NCI-H460 (cell line): ENCODE results near the gene TEX264. TPM values are rescaled to one million over a fixed set of nuclear protein-coding genes. Genes with fewer than 3 reads are reported as not detected.

ENCODE experiments used
- DNase-seq: peaks from one replicate; pipeline ENCODE4 v3.0.0-alpha.2; 2016; ENCODE audit warnings: low read depth; ENCODE audit errors: extremely low read depth
- total RNA-seq: library from RNA; depleted of rRNA; stranded (reverse); fragments of >200 nt; shearing (Covaris generic); gene quantifications from 2 replicates; pipeline ENCODE4 v1.2.3, GENCODE V29; 2014

TEX264 gene
- total RNA-seq, 1 experiment from 2014 or later = 24.7 TPM

DNA sequence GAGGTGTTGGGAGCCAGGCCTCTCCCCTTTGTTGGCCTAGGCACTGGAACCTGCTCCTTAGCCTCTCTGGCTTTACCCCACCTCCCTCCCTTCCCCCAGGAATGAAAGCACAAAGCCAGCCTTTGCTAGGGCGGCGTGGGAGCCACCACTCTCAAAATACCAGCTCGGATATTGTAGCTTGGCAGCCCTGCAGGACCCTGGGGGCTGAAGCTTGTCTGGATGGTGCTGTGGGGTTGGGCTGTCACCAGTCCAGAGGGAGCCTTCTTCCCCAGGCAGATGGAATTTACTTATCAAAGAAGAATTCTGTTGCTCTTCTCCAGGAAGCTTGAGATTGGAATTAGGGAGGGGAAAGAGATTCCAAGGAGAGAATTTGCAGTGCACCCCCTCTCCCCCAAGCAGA, 20.9 kb downstream of the TEX264 start:
- DNase-seq = no peak

DNA sequence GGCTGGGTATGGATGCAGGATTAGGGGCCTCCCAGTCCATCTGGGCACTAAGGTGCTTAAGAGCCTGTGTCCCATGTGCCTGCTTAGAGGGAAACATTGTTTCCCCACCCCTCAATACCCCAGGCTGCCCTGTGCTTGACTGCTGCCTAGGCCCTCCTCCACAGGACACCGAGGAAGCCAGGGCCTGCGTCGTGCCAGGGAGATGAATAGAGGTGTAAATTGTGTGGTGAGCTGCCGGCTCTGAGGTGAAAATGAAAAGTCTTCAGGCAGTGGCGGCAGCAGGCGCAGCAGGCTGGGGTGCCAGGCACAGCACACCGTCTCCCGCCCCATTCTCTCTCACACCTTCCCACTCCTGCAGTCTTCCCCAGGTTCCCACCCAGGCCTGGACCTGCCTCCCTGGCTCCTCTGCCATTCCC, 21.9 kb downstream of the TEX264 start:
- no peak for DNase-seq

DNA sequence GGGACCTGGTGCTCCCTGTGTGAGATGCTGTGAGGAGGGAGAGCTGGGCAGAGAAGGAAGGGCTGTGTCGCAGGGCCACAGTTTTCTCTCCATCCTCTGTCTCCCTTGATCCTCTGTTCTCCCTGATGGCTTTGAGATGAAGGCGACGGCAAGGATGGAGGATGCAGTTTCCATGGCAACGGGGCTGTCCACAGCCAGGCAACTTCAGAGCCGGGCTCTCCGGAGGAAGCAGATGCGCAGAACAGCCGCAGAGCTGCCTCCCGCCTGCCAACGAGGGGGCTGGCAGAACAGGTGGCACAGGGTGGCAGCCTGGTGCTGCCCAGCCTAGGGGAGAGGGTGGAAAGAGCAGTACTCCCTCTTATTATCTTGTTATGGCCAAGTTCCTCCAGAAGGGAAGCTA, 25.9 kb downstream of the TEX264 start:
- DNase-seq = no peak

DNA sequence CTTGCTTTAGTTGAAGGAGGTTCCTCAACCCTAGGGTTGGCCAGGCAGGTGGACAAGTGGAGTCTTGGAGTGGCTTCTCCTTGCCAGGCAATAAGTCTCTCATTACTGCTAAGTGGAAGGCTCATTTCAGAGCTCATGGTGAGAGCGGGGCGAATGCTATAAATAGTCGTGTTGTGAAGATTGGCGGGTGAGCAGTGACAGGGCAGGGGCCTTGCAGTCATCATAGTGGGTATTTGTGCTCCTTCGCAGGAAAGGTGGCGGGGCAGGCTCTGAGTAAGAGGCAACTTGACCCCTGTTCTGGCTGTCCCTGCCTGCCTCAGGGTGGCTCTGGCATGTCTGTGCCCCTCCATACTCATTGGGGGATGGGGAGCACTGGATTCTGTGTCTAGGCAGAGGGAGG, 27.2 kb downstream of the TEX264 start:
- no peak for DNase-seq

DNA sequence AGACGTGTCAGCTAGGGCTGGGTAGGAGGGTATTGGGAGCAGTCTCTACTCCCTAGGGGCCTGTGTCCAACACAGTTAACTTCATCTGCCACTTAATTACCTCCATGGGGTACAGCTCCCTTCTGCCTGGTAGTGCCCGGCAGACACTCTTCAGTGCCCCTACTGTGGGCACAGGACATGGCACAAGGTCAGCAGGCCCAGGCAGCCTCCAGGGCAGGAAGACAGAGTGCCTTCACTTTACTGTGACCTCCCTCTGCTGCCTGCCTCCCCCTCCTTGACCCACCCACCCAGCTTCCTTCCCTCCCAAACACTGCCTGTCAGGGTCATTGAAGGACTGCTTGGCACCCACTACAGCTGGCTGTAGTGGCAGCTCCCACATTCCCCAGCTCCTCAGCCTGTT, 29.4 kb downstream of the TEX264 start:
- no peak for DNase-seq

DNA sequence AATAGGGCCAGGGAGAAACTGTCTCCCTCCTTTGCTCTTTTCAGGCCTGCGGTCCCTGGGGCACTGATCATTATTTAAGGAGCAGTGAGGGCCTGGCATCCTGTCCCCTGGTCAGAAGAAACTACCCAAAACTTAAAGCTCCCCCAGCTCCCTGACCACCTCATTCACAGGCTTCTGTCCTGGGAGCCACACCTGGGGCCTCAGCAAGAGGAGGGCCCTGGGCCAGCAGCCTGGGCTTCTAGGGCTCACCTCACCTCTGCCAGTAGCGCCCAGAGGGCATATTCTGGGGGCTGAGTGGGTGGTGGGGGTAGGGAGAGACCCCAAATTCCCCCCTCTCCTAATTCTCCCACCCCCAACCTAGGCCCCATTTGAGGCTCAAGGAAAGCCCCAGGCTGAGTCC, 31.1 kb downstream of the TEX264 start:
- no peak for DNase-seq

DNA sequence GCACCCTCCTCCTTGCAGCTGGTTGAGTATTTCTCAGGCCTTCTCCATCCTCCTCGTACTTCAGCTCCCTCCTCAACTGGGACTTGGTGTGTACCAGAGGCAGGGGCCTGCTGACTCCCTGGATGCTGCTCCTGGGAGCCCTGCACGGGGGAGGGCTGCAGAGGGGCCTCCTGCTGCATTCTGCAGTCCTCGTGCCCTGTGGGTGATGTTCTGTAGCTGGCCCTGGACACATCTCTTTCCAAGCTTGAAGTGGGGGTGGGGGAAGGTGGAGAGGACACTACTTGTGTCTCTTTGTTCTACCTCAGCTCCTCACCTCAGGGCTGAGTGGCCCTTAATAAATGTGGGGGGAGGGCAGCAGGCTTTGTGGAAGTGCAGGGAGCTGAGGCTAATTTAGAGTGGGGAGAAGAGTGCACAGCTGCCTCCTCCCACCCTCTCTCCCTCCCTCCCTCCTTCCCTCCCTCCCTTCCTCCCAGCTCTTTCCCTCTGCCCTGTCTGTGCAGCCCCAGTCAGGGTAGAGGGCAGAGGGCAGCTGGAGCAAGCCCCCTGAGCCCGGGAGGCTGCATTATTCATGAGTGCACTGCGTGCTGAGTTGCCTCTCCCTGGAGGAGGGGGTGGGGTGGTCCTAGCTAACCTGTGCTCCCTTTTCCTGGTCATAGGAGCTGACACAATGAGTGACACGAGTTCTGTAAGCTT, 32.2 kb downstream of the TEX264 start:
- no peak for DNase-seq

DNA sequence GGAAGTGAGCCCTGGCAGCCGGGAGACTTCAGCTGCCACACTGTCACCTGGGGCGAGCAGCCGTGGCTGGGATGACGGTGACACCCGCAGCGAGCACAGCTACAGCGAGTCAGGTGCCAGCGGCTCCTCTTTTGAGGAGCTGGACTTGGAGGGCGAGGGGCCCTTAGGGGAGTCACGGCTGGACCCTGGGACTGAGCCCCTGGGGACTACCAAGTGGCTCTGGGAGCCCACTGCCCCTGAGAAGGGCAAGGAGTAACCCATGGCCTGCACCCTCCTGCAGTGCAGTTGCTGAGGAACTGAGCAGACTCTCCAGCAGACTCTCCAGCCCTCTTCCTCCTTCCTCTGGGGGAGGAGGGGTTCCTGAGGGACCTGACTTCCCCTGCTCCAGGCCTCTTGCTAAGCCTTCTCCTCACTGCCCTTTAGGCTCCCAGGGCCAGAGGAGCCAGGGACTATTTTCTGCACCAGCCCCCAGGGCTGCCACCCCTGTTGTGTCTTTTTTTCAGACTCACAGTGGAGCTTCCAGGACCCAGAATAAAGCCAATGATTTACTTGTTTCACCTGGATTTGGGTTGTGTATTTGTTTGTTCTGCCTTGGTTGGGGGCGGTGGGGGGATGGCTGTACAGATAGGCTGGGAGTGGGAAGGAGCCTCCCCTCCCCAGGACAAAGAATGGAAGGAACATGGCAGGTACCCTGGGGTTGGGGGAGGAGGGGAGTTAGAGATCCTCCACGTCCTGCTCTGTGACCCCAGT, 32.9 kb downstream of the TEX264 start:
- no peak for DNase-seq

DNA sequence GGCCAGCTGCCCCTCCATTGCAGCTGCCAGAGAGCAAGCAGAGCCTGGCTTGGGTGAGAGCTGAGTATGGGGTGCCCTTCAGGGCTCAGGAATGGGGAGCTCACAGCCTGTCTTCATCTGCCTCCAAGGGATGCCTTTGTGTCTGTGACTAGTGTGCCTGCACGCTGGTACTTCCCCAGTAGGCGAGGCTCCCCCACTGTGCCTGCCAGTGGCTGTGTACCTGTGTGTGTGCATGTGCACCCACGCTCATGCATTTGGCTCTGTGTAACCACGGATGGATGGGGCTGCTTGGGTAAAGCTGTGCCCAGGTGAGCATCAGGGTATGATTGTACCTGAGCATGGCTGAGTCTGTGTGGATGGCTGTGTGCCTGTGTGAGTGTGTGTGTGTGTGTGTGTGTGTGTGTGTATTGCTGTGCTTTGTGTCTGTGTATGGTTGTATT, 33.5 kb downstream of the TEX264 start:
- no peak for DNase-seq

DNA sequence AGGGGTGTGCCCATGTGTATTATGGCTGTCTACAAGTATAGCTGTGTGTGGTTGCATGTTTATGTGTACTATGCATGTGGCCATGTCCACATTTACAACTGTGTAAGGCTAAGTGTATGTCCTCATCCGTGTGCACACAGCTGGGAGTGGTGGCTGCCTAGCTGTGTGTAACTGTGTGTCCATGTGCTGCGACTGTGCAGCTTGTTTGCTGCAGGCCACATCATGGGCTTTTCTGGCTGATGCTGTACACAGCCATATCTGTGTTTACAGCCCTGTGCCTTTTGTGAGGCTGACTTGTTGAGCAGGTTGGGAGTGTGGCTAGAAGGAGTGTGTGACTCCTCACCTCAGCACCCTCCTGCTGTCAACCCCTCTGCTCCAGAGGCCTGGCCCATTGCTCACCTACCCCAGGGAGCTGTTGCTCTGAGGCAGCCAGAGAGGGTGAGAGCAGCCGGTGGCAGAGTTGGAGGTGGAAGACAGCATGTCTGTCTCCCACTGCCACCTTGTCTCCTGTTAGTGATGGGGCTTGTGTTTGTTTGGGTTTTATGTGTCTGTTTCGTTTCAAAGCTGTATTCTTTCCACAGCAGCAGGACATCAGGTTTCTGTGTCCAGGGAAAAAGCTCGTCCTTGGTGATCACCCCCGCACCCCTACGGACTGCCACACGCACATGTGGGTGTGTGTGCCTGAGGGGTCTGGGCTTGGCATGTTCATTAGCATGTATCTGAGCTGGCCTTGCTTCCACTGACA, 34.4 kb downstream of the TEX264 start:
- DNase-seq = no peak

DNA sequence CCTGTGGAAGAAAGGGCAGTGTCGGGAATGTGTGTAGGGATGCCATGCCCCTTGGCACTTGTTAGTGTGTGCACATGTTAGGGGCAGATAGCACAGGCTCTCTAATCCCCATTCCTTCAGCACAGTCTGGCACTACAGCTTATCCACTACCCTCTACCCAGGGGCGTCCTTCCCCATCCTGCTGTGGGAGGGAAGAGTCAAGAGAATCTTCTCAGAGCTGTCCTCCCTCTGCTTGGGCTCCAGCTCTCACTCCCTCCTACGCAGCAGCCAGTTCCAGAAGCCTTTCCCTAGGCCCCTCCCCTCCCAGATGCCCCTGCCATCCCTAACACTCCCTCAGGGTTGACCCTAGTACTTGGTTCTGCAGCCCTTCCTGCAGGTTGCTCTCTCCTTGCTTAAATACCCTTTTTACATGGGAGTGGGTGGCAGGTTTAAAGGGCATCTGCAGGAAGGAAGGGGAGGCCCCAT, 35.0 kb downstream of the TEX264 start:
- DNase-seq = no peak

DNA sequence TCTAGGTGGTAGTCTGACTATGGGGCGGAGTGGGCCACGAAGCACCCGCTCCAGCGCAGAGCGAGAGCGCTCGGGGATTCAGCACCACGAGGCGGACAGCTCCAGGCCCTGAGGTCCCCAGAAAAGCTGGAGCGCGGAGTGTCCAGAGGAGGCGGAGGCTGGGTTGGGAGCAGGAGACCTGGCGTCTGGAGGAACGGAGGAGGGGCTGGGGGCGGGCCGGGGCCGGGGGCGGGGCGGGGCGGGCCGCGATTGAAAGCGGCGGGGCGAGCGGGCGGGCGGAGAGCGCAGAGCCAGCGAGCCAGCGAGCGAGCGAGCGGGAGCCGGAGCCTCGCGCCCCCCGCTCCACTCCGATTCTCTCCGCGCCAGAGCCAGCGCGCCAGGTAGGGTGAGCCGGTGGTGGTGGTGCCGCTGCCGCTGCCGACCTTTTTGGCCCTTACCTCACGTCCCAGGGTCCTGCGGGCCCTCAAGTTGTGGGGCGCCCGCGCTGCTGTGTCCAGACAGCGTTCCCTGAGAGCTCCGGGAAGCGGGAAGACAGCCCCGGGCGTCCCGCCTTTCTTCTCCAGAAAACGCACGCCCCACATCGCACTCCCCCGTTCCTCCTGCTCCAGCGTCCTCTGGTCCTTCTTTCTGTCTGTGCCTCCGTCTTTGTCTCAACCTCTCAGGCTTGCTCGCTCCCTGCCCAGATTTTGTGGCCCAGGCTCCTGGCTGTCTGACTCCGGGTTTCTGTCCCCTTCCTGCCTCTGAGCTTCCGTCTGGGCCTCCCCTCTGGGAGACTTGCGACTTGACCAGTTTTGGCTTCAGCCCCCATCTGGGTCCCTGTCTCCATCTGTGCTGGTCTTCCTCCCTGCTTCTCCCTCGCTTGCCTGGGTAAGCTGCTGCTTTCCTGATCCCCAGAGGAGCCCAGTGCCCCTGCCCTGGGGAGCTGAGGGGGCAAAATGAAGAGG, 36.0 kb downstream of the TEX264 start, which contains the start of gene GRM2:
TSS of gene GRM2 (plus strand) at position 281 of the 944 bp plus-strand sequence. CDS start 1,916 bp downstream, outside the sequence.
- DNase-seq = peak; percentile 79

DNA sequence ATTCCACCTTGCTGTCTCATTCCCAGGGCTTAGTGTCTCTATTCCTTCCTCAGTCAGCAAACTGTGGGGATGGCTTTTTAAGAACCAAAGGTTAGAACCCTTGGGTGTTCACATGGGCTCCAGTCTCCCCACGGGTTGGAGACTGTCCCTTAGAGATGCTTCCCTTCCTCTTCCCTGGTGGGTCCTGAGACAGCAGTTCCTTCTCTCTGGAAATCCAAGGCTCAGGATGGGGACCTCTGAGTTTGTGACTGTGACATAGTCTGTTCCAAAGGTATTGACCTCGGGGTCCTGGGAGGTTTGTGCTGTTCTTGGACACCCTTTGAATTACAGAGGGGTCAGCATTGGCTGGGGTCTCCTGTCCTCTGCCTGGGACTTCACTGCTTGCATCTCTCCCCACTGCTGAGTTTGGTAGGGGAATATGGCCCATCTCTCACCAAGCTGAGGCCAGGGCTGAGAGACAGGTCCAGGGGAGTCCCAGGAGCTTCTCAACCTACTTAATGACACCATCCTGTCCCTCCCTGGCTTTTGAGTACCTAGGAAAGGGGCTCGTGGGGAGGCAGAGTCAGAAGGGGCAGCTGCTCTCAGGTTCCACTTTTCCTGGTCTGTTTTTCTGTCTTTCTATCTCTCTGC, 37.3 kb downstream of the TEX264 start:
- no peak for DNase-seq

DNA sequence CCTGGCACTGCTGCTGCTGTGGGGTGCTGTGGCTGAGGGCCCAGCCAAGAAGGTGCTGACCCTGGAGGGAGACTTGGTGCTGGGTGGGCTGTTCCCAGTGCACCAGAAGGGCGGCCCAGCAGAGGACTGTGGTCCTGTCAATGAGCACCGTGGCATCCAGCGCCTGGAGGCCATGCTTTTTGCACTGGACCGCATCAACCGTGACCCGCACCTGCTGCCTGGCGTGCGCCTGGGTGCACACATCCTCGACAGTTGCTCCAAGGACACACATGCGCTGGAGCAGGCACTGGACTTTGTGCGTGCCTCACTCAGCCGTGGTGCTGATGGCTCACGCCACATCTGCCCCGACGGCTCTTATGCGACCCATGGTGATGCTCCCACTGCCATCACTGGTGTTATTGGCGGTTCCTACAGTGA, 38.0 kb downstream of the TEX264 start:
- no peak for DNase-seq

DNA sequence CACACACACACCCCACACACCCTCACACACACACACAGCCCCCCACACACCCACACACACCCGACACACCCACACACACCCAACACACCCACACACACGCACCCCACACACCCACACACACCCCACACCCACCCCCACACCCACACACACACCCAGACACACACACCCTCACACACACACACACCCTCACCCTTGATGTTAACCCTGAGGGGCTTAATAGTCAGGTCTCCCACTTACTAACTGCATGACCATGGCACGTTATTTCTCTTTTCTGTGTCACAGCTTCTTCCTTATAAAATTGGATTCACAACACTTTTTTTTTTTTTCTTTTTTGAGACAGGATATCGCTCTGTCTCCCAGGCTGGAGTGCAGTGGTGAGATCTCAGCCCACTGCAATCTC, 38.6 kb downstream of the TEX264 start:
- no peak for DNase-seq

DNA sequence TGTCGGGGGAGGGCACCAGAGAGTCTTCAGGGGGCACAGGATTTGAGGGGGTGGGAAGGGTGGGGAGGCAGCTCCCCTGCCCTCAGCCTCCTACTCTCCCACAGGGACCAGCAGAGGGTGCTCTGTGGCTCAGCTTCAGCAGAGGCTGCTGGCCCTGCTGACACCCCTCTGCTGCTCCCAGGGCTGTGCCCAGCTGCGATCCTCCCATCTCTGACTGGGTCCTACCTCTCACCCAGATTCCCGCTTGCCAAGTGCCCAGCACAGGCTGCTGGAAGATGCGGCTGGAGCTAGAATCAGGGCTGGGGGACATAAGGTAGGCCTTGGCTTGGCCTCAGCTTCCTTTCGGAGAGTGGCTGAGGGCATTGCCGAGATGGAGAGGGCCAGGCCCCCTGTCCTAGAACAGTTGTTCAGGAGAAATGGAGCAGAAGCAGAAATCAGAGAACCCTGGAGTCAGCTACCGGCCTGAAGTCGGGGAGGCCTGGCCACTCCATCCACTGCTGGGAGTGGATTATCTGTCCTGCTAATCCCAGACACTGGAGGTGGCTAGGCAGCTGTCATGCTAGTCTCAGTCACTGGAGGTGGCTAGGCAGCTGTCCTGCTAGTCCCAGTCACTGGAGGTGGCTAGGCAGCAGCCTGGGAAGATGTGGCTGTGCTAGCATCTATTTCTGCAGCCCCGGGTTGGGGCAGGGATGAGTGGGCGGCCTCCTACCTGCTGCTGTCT, 39.7 kb downstream of the TEX264 start:
- DNase-seq = no peak

DNA sequence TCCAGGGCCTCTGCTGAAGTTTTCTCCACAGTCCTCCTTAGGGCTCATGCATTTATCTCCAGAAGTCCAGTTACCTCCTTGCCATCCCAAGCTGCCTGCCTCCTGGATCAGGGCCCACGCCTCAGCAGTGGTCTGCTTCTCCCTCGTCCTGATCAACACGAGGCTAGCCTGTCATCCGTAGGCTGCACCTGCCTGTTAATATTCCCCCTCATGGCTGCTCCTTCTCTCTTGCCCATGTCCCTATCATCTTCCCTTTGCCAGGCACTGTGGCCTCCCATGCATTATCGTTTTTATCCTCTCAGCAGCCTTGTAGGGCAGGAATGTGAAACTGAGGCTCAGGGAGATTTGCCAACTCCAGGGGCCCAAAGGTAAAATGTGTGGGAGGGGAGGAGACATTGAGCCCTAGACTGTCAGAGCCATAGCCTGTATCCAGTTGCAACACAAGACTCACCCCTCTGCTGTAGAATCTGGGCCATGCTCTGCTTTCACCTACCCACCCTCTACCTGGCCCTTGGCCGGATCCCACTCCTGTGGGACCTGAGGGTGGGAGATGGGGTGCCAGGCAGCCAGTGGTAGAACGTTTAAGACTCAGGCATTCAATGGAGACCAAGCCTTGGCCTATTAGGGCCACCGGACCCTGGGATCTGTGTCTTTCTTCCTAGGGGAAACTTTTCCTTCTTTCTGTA, 40.4 kb downstream of the TEX264 start:
- DNase-seq = no peak

DNA sequence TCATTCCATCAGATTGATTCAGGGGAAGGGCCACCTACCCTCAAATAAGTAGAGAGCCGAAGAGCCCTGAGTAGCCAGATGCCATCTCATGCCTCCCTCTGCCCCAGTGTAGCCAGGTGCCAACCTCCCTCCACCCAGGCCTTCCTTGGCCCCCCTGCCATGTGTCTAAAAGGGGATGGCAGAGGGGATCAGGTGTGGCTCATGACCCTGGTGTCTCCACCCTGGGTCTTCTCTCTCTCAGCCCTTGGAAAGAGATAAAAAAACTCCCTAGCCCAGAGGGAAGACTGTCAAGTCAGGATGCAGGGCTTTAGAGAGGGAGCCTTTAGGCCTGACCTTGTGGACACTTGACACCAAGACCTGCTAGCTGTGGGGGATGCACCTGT, 41.0 kb downstream of the TEX264 start:
- no peak for DNase-seq

DNA sequence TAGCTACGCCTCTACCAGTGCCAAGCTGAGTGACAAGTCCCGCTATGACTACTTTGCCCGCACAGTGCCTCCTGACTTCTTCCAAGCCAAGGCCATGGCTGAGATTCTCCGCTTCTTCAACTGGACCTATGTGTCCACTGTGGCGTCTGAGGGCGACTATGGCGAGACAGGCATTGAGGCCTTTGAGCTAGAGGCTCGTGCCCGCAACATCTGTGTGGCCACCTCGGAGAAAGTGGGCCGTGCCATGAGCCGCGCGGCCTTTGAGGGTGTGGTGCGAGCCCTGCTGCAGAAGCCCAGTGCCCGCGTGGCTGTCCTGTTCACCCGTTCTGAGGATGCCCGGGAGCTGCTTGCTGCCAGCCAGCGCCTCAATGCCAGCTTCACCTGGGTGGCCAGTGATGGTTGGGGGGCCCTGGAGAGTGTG, 41.5 kb downstream of the TEX264 start:
- no peak for DNase-seq
